Hematopoietic multipotent progenitor cell treated with erythropoietin and hydrocortisone succinate and interleukin-3 and kit ligand, for 6 days (in vitro differentiated cells): Measurements from ENCODE around the gene BFSP1.

Source experiments
- DNase-seq: peaks from one replicate; pipeline ENCODE4 v3.0.0-alpha.2; 2015

The BFSP1 gene

GRCh38 chr20:17518339-17519052, 12.7 kb downstream of the BFSP1 start:
- DNase-seq, result no peak

GRCh38 chr20:17515053-17515452, 16.1 kb downstream of the BFSP1 start:
- DNase-seq, result no peak

- no peak for DNase-seq
Measured at GRCh38 chr20:17513939-17514338, 17.2 kb downstream of the BFSP1 start.

- no peak for DNase-seq
Measured at GRCh38 chr20:17511401-17511800, 19.8 kb downstream of the BFSP1 start.

- no peak for DNase-seq
Measured at GRCh38 chr20:17510548-17510947, 20.6 kb downstream of the BFSP1 start.

- DNase-seq, result no peak
Measured at GRCh38 chr20:17508756-17509155, 22.4 kb downstream of the BFSP1 start.

GRCh38 chr20:17507531-17507930, 23.6 kb downstream of the BFSP1 start:
- peak; percentile 50 for DNase-seq

GRCh38 chr20:17507032-17507431, 24.1 kb downstream of the BFSP1 start:
- peak; percentile 92 for DNase-seq

GRCh38 chr20:17505636-17506517, 25.3 kb downstream of the BFSP1 start:
- peak; percentile 63 for DNase-seq

- peak; percentile 94 for DNase-seq
Measured at GRCh38 chr20:17504898-17505635, 26.1 kb downstream of the BFSP1 start.

- peak; percentile 83 for DNase-seq
Measured at GRCh38 chr20:17504066-17504897, 26.9 kb downstream of the BFSP1 start.

GRCh38 chr20:17503301-17504065, 27.7 kb downstream of the BFSP1 start:
- DNase-seq, result peak; percentile 89

- DNase-seq, result no peak
Measured at GRCh38 chr20:17502105-17502504, 29.1 kb downstream of the BFSP1 start.

GRCh38 chr20:17501701-17502100, 29.5 kb downstream of the BFSP1 start:
- no peak for DNase-seq

GRCh38 chr20:17500826-17501225, 30.4 kb downstream of the BFSP1 start:
- no peak for DNase-seq

GRCh38 chr20:17500271-17500670, 30.9 kb downstream of the BFSP1 start:
- no peak for DNase-seq

- no peak for DNase-seq
Measured at GRCh38 chr20:17499041-17499440, 32.1 kb downstream of the BFSP1 start.

- no peak for DNase-seq
Measured at GRCh38 chr20:17498641-17499040, 32.5 kb downstream of the BFSP1 start.

GRCh38 chr20:17497821-17498580, 33.2 kb downstream of the BFSP1 start:
- DNase-seq, result no peak

- DNase-seq, result no peak
Measured at GRCh38 chr20:17495826-17496225, 35.4 kb downstream of the BFSP1 start.

- no peak for DNase-seq
Measured at GRCh38 chr20:17494201-17494600, 37.0 kb downstream of the BFSP1 start.
